Activated CD4-positive, alpha-beta T cell treated with anti-CD3 and anti-CD28 coated beads for 24 hours (primary cell): ENCODE measurements around the gene STPG2.
"Not testable (repeated sequence)": the region's sequence is repeated elsewhere in the genome, so short reads cannot be mapped to it uniquely, and the experiment has no call there.

Source experiments
- DNase-seq, 2 donors: peaks; one replicate each; pipeline ENCODE4 v3.0.0-alpha.2; 2020; ENCODE audit warnings: low read depth in 2 of 2

The STPG2 gene

GRCh38 chr4:97950836-97951235 is 192.4 kb downstream of the STPG2 start:
- no peak for DNase-seq

DNA sequence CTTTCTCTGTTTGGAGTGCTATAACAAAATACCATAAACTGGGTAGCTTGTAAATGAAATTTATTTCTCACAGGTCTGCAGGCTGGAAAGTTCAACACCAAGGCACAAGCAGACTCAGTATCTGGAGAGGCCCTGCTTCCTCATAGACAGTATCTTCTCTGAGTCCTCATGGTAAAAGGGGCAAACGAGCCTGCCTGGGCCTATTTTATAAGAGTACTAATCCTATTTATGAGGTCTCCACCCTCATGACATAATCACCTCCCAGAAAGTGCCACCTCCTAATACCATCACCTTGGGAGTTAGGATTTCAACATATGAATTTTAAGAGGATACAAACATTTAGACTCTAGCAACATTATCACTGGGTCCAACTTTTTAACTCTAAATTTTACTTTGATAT is 200.3 kb downstream of the STPG2 start:
- DNase-seq, result no peak

DNA sequence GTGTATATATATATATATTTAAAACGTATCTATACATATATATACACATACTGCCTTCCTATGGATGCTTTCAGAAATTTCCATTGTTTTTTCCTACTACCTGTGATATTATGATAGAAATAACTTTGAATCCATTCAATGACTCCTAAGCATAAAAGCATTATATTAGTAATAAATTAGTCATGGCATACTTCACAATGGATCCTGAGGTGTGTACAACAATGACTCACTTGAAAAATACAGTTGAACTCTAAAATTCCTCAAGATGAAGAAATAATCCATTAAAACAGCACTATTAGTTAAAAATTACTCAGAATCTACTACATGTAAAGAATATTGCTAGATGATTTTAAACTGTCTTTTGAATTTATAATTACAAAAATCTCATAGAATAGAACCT is 201.1 kb downstream of the STPG2 start:
- DNase-seq, result no peak

- no peak for DNase-seq
Observed at GRCh38 chr4:97938141-97938540, 205.1 kb downstream of the STPG2 start.

DNA sequence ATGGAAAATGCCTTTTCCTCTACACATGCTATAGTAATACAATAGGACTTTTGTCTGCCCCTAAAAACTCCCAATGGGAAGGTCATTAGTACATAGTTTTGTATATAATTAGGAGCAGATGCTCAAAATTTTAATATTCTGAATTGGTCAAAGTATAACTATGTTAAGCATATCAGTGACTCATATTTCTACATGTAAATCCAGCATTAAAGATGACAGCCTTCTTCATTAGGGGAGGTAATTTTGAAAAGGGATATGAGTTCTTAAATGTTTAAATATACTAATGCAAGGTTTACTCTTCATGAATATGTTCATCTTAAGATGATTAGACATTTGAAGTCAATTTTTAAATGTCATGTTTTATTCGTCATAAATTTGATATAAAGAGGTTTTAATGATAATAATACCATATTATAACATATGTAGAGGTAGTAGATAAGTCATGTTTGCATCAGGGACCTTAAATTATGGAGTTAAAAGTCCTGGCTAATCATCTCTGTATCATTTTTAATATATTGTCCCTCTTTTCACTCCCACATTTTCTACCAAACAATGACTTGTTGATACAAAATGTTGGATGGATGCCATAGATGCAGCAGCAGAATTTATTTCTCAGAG is 218.8 kb downstream of the STPG2 start:
- DNase-seq, result no peak

DNA sequence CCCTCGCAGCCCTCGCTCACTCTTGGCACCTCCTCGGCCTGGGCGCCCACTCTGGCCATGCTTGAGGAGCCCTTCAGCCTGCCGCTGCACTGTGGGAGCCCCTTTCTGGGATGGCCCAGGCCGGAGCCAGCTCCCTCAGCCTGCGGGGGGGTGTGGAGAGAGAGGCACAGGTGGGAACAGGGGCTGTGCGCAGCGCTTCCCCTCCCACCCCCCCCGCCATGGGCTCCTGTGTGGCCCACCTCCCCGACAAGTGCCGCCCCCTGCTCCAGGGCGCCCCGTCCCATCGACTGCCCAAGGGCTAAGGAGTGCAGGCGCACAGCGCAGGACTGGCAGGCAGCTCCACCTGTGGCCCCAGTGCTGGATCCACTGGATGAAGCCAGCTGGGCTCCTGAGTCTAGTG is 220.2 kb downstream of the STPG2 start:
- no peak for DNase-seq

- DNase-seq, result no peak
Observed at GRCh38 chr4:97917115-97917514, 226.2 kb downstream of the STPG2 start.

DNA sequence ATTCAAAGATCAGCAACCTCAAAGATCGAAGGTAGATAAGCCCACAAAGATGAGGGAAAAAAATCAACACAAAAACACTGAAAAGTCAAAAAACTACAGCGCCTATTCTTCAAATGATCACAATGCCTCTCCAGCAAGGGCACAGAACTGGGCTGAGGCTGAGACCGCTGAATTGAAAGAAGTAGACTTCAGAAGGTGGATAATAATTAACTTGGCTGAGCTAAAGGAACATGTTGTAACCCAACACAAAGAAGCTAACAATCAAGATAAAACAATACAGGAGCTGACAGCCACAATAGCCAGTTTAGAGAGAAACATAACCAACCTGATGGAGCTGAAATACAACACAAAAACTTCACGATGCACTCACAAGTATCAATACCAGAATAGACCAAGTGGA is 231.1 kb downstream of the STPG2 start:
- DNase-seq, result no peak

- no peak for DNase-seq
Observed at GRCh38 chr4:97911236-97911906, 231.9 kb downstream of the STPG2 start.

DNA sequence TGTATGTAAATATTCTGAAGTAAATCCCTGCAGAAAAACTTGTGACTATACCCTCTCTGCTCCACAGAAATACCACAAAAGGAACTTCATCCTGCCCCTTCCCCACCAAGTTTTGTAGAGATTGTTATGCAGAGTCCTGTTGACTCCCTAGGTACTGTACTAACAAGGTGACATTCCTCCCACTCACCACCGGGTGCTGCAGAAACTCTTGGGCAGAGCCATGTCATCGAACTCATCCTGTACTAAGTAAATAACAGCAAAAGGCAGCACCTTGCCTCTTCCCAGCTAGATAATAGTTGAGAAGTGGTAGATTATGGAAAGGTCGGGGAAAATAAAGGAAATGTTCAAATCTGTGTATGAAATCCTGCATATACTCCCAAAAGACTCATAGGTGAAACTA is 233.3 kb downstream of the STPG2 start:
- no peak for DNase-seq

DNA sequence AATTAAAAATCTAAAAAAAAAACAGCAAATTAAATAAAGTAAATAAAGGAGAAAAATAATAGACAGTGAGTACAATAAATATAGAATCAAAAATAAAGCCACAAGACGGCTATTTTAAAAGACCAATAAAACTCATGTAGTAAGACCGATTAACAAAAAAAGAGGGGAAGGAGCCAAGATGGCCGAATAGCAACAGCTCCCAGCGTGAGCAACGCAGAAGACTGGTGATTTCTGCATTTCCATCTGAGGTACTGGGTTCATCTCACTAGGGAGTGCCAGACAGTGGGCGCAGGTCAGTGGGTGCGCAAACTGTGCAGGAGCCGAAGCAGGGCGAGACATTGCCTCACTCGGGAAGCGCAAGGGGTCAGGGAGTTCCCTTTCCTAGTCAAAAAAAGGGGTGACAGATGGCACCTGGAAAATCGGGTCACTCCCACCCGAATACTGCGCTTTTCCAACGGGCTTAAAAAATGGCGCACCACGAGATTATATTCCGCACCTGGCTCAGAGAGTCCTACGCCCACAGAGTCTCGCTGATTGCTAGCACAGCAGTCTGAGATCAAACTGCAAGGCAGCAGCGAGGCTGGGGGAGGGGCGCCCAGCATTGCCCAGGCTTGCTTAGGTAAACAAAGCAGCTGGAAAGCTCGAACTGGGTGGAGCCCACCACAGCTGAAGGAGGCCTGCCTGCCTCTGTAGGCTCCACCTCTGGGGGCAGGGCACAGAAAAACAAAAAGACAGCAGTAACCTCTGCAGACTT is 239.7 kb downstream of the STPG2 start:
- DNase-seq, result not testable (repeated sequence)

GRCh38 chr4:97900229-97900628 is 243.0 kb downstream of the STPG2 start:
- DNase-seq, result no peak

- no peak for DNase-seq
Observed at GRCh38 chr4:97892592-97893266, 250.5 kb downstream of the STPG2 start.

GRCh38 chr4:97879942-97880341 is 263.3 kb downstream of the STPG2 start:
- no peak for DNase-seq

- DNase-seq, result no peak
Observed at GRCh38 chr4:97868097-97868496, 275.2 kb downstream of the STPG2 start.

GRCh38 chr4:97867557-97868091 is 275.7 kb downstream of the STPG2 start:
- no peak for DNase-seq

GRCh38 chr4:97866821-97867556 is 276.3 kb downstream of the STPG2 start:
- DNase-seq, result no peak

- no peak for DNase-seq
Observed at GRCh38 chr4:97851115-97851514, 292.2 kb downstream of the STPG2 start.

GRCh38 chr4:97845758-97846157 is 297.5 kb downstream of the STPG2 start:
- no peak for DNase-seq

- DNase-seq, result no peak
Observed at GRCh38 chr4:97841512-97841911, 301.8 kb downstream of the STPG2 start.

DNA sequence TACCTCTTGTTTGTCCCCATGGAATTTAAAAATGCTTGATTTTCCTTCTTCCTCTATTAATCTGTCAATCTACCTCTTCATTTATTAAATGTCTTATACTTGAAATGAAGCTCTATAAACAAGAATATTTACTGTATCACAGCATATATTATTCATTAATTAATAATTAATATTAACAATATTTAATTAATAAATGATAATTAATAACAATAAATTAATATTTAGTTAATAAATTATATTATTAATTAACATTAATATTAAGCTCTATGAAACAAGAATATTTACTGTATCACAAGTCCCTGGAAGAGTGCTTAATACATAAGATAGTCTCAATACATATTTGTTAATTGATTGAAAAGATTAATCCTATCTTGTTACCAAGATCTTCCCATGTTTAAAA is 306.6 kb downstream of the STPG2 start:
- DNase-seq, result no peak

DNA sequence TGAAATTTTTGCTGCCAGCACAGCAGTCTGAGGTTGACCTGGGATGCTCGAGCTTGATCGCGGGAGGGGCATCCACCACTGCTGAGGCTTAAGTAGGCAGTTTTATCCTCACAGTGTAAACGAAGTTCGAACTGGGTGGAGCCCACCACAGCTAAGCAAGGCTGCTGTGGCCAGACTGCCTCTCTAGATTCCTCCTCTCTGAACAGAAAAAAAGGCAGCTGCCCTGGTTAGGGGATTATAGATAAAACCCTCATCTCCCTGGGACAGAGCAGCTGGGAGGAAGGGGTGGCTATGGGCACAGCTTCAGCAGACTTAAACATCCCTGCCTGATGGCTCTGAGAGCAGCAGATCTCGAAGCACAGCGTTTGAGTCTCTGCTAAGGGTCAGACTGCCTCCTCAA is 314.6 kb downstream of the STPG2 start:
- DNase-seq, result no peak
